OCI-LY3 (cell line): Measurements from ENCODE around the gene KBTBD3.

Source experiments
- CTCF ChIP-seq: fragments of 200-600, 300-600 bp; sonication (generic); IDR thresholded peaks from 2 replicates; pipeline ENCODE4 v1.5.1; 2014; ENCODE audit warnings: antibody characterized with exemption, low read length, low read depth
- EZH2phosphoT487 ChIP-seq: fragments of 200-600 bp; shearing (Covaris generic); IDR thresholded peaks from 2 replicates; pipeline ENCODE4 v1.6.1; 2018; ENCODE audit warnings: antibody characterized with exemption, mixed run types, low read depth

GRCh38 chr11:106012744-106013143 is 64.4 kb downstream of the KBTBD3 start:
- TF ChIP-seq CTCF (no peak), EZH2phosphoT487 (no peak)
